DLD1 (cell line): ENCODE measurements around the gene CRACR2A.

Source experiments
- in situ Hi-C: cut with HindIII; loops from 2 replicates; pipeline ENCODE4 v1.10.0; 2017; ENCODE audit warnings: low sequenced_read_pairs

The CRACR2A gene

GRCh38 chr12:3603576-3603975 is 149.3 kb downstream of the CRACR2A start:
- in situ Hi-C loops = no loop called here

- in situ Hi-C loops = no loop called here
Measured at GRCh38 chr12:3602488-3602887, 150.4 kb downstream of the CRACR2A start.

- in situ Hi-C loops = no loop called here
Measured at GRCh38 chr12:3601461-3602150, 151.3 kb downstream of the CRACR2A start.

GRCh38 chr12:3600951-3601350 is 152.0 kb downstream of the CRACR2A start:
- in situ Hi-C loops = no loop called here

- in situ Hi-C loops = no loop called here
Measured at GRCh38 chr12:3600039-3600720, 152.7 kb downstream of the CRACR2A start.

- in situ Hi-C loops = no loop called here
Measured at GRCh38 chr12:3598896-3599860, 153.7 kb downstream of the CRACR2A start.

- in situ Hi-C loops = no loop called here
Measured at GRCh38 chr12:3597526-3598210, 155.2 kb downstream of the CRACR2A start.

- in situ Hi-C loops = no loop called here
Measured at GRCh38 chr12:3596703-3597415, 156.1 kb downstream of the CRACR2A start.

GRCh38 chr12:3595721-3596120 is 157.2 kb downstream of the CRACR2A start:
- in situ Hi-C loops = no loop called here

- in situ Hi-C loops = no loop called here
Measured at GRCh38 chr12:3594966-3595365, 157.9 kb downstream of the CRACR2A start.

- in situ Hi-C loops = no loop called here
Measured at GRCh38 chr12:3593906-3594483, 158.9 kb downstream of the CRACR2A start.

- in situ Hi-C loops = no loop called here
Measured at GRCh38 chr12:3592856-3593625, 159.9 kb downstream of the CRACR2A start.

GRCh38 chr12:3589745-3590144 is 163.2 kb downstream of the CRACR2A start:
- in situ Hi-C loops = no loop called here

GRCh38 chr12:3587402-3588013 is 165.4 kb downstream of the CRACR2A start:
- in situ Hi-C loops = no loop called here

- in situ Hi-C loops = no loop called here
Measured at GRCh38 chr12:3583656-3584334, 169.1 kb downstream of the CRACR2A start.

- in situ Hi-C loops = no loop called here
Measured at GRCh38 chr12:3580094-3580749, 172.7 kb downstream of the CRACR2A start.

GRCh38 chr12:3579446-3580093 is 173.3 kb downstream of the CRACR2A start:
- in situ Hi-C loops = no loop called here
